Vagina (tissue), 2 donors: ENCODE data around the gene RASAL3.

Experiments
- CTCF ChIP-seq, 3 experiments: fragments of 450-650 bp in 2 of 3; fragments of 200-600 bp in 1 of 3; sonication (generic) in 1 of 3; IDR thresholded peaks; one replicate each; pipeline ENCODE4 v1.5.1; 2017 to 2019; ENCODE audit warnings: antibody characterized with exemption in 3 of 3, mild to moderate bottlenecking in 2 of 3, moderate library complexity in 2 of 3
- POLR2A ChIP-seq, 2 donors: fragments of 450-650 bp; IDR thresholded peaks; one replicate each; pipeline ENCODE4 v1.6.1; 2017; ENCODE audit warnings: antibody characterized with exemption in 2 of 2, mild to moderate bottlenecking in 2 of 2, moderate library complexity in 2 of 2
- POLR2AphosphoS5 ChIP-seq, 2 donors: sonication (generic); formaldehyde crosslinking; IDR thresholded peaks; one replicate each; pipeline ENCODE4 v1.9.0; 2017; ENCODE audit warnings: antibody characterized with exemption in 2 of 2, mild to moderate bottlenecking in 2 of 2, low read depth in 1 of 2; ENCODE audit not compliant: insufficient read depth in 1 of 2

GRCh38 chr19:15487038-15487437 is 22.7 kb upstream of the RASAL3 start:
- TF ChIP-seq CTCF (IDR thresholded peaks at IDR 0.05) (no peak), POLR2A (IDR thresholded peaks at IDR 0.05) (no peak), POLR2AphosphoS5 (IDR thresholded peaks at IDR 0.05; ENCODE audit: insufficient read depth in 1 of 2, low read depth in 1 of 2) (no peak)
